HepG2 (cell line): ENCODE results near the gene PYY. TPM values are rescaled to one million over a fixed set of nuclear protein-coding genes. Genes with fewer than 3 reads are reported as not detected.

ENCODE experiments used
- ADNP ChIP-seq: sonication (generic); formaldehyde crosslinking; IDR thresholded peaks from 2 replicates; pipeline ENCODE4 v1.4.0; 2020; ENCODE audit warnings: missing genetic modification reagents
- CCAR2 ChIP-seq: fragments of 200-400 bp; formaldehyde crosslinking; optimal IDR thresholded peaks from 2 replicates; pipeline ENCODE3; 2018; ENCODE audit warnings: low read depth, mild to moderate bottlenecking, low read length, moderate library complexity
- CENPX ChIP-seq: sonication (generic); formaldehyde crosslinking; IDR thresholded peaks from 2 replicates; pipeline ENCODE4 v1.9.0; 2021; ENCODE audit warnings: mild to moderate bottlenecking, missing genetic modification reagents, moderate library complexity
- CHCHD3 ChIP-seq: sonication (generic); formaldehyde crosslinking; IDR thresholded peaks from 2 replicates; pipeline ENCODE4 v1.8.0; 2022; ENCODE audit warnings: mild to moderate bottlenecking, missing genetic modification reagents, moderate library complexity
- HNF1A ChIP-seq, 2 experiments: sonication (generic) in 1 of 2; formaldehyde crosslinking in 1 of 2; IDR thresholded peaks; 2 replicates each; pipeline versions ENCODE4 v1.4.0 to v1.6.1; 2016 to 2020; ENCODE audit warnings: borderline replicate concordance in 1 of 2, low read depth in 1 of 2, mild to moderate bottlenecking in 1 of 2, missing genetic modification reagents in 1 of 2
- HNF4G ChIP-seq, 2 experiments: sonication (generic) in 1 of 2; formaldehyde crosslinking in 1 of 2; IDR thresholded peaks; 2 replicates each; pipeline versions ENCODE4 v1.4.0 to v1.6.1; 2011 to 2020; ENCODE audit warnings: borderline replicate concordance in 2 of 2, low read depth in 2 of 2, mild to moderate bottlenecking in 2 of 2, low read length in 1 of 2, missing genetic modification reagents in 1 of 2, moderate library complexity in 1 of 2
- HNRNPK ChIP-seq: fragments of 200-400 bp; formaldehyde crosslinking; IDR thresholded peaks from 2 replicates; pipeline ENCODE4 v1.6.1; 2018; ENCODE audit warnings: low read length, low read depth, moderate library complexity, mild to moderate bottlenecking; ENCODE audit not compliant: poor library complexity, severe bottlenecking
- KDM4B ChIP-seq: sonication (generic); formaldehyde crosslinking; IDR thresholded peaks from 2 replicates; pipeline ENCODE4 v1.4.0; 2020; ENCODE audit warnings: missing genetic modification reagents
- KLF15 ChIP-seq: sonication (generic); formaldehyde crosslinking; IDR thresholded peaks from 2 replicates; pipeline ENCODE4 v1.8.1; 2023; ENCODE audit warnings: borderline replicate concordance, mild to moderate bottlenecking, inconsistent platforms, missing genetic modification reagents, mixed read lengths
- KMT2A ChIP-seq: sonication (generic); formaldehyde crosslinking; IDR thresholded peaks from 2 replicates; pipeline ENCODE4 v1.4.0; 2020; ENCODE audit warnings: missing genetic modification reagents
- MBD4 ChIP-seq: IDR thresholded peaks from 2 replicates; pipeline ENCODE4 v1.6.1; 2012; ENCODE audit warnings: low read length, inconsistent platforms, borderline replicate concordance
- NFRKB ChIP-seq: fragments of 450-650 bp; IDR thresholded peaks from 2 replicates; pipeline ENCODE4 v1.6.1; 2017
- NPAS2 ChIP-seq: sonication (generic); formaldehyde crosslinking; IDR thresholded peaks from 2 replicates; pipeline ENCODE4 v1.8.0; 2022; ENCODE audit warnings: mild to moderate bottlenecking, missing genetic modification reagents, borderline replicate concordance
- PHF21A ChIP-seq: sonication (generic); formaldehyde crosslinking; IDR thresholded peaks from 2 replicates; pipeline ENCODE4 v1.5.0; 2020; ENCODE audit warnings: mild to moderate bottlenecking, missing genetic modification reagents
- REL ChIP-seq: sonication (generic); formaldehyde crosslinking; conservative IDR thresholded peaks from 2 replicates; pipeline ENCODE4 v1.8.0; 2022; ENCODE audit warnings: mild to moderate bottlenecking, missing genetic modification reagents, moderate library complexity
- SMAD3 ChIP-seq: sonication (generic); formaldehyde crosslinking; IDR thresholded peaks from 2 replicates; pipeline ENCODE4 v1.4.0; 2020; ENCODE audit warnings: missing genetic modification reagents
- ZNF251 ChIP-seq: sonication (generic); formaldehyde crosslinking; IDR thresholded peaks from 2 replicates; pipeline ENCODE4 v1.9.0; 2021; ENCODE audit warnings: mild to moderate bottlenecking, missing genetic modification reagents
- ZNF256 ChIP-seq: sonication (generic); formaldehyde crosslinking; conservative IDR thresholded peaks from 2 replicates; pipeline ENCODE4 v1.4.0; 2020; ENCODE audit warnings: missing genetic modification reagents
- ZNF263 ChIP-seq: sonication (generic); formaldehyde crosslinking; IDR thresholded peaks from 2 replicates; pipeline ENCODE4 v1.4.0; 2020; ENCODE audit warnings: missing genetic modification reagents
- ZNF547 ChIP-seq: sonication (generic); formaldehyde crosslinking; IDR thresholded peaks from 2 replicates; pipeline ENCODE4 v1.5.1; 2020; ENCODE audit warnings: mild to moderate bottlenecking, missing genetic modification reagents
- polyA plus RNA-seq, 8 experiments: library from polyadenylated mRNA; depleted of rRNA in 3 of 8; stranded (reverse) in 7 of 8; unstranded in 1 of 8; fragments of >200 nt; fragmentation: Illumina TruSeq in 4 of 8; extraction: Trizol in 4 of 8; gene quantifications; 2 replicates each; pipeline versions ENCODE4 v1.2.1 to v1.2.3, GENCODE V29; 2011 to 2016; ENCODE audit warnings: low read depth in 4 of 8, missing spikeins in 1 of 8, mixed read lengths in 1 of 8; ENCODE audit not compliant: insufficient read depth in 1 of 8
- total RNA-seq, 5 experiments: library from RNA; depleted of rRNA; stranded (reverse); fragments of >200 nt; fragmentation: Illumina TruSeq; extraction: Trizol; gene quantifications; 2 replicates each; pipeline ENCODE4 v1.2.3, GENCODE V29; 2016; ENCODE audit warnings: low read depth in 1 of 5
- TF ChIP-seq, protein P1 (sequence below): fragments of 450-650 bp; IDR thresholded peaks from 2 replicates; pipeline ENCODE4 v1.6.1; 2016
- TF ChIP-seq, protein P2 (sequence below): IDR thresholded peaks from 2 replicates; pipeline ENCODE4 v1.6.1; 2016; ENCODE audit warnings: mild to moderate bottlenecking

The PYY gene
- total and polyA plus RNA-seq, 2 of the 13 experiments (the other 11 are each of a cell fraction or from before 2014, with no cell fraction given): 0.25 TPM; not detected in 1

- TF ChIP-seq KLF15 (CRISPR knock-in tag) (peak; percentile 35; the same call in 1 of the 2 replicates), NPAS2 (CRISPR knock-in tag) (no peak), HNF1A (IDR thresholded peaks at IDR 0.05; ENCODE audit: low read depth) (peak; percentile 96), HNF1A (CRISPR knock-in tag; IDR thresholded peaks at IDR 0.05; ENCODE audit: borderline replicate concordance) (peak; percentile 96), KMT2A (CRISPR knock-in tag) (no peak), CENPX (CRISPR knock-in tag) (no peak), ZNF547 (no peak; the same call in 1 of the 2 replicates), MBD4 (no peak), HNF4G (IDR thresholded peaks at IDR 0.05; ENCODE audit: borderline replicate concordance, low read depth, low read length) (no peak), HNF4G (CRISPR knock-in tag; IDR thresholded peaks at IDR 0.05; ENCODE audit: borderline replicate concordance, low read depth) (no peak), ZNF256 (CRISPR knock-in tag) (no peak), HNRNPK (no peak), REL (CRISPR knock-in tag) (no peak), ZNF251 (CRISPR knock-in tag) (no peak), CCAR2 (no peak), ZNF263 (CRISPR knock-in tag) (no peak), SMAD3 (CRISPR knock-in tag) (peak; percentile 69; the same call in 1 of the 2 replicates), ADNP (CRISPR knock-in tag) (no peak), KDM4B (CRISPR knock-in tag) (peak; percentile 23; the same call in 1 of the 2 replicates), CHCHD3 (CRISPR knock-in tag) (no peak), NFRKB (no peak), PHF21A (CRISPR knock-in tag) (peak; percentile 87)
- TF ChIP-seq, protein P1, sequence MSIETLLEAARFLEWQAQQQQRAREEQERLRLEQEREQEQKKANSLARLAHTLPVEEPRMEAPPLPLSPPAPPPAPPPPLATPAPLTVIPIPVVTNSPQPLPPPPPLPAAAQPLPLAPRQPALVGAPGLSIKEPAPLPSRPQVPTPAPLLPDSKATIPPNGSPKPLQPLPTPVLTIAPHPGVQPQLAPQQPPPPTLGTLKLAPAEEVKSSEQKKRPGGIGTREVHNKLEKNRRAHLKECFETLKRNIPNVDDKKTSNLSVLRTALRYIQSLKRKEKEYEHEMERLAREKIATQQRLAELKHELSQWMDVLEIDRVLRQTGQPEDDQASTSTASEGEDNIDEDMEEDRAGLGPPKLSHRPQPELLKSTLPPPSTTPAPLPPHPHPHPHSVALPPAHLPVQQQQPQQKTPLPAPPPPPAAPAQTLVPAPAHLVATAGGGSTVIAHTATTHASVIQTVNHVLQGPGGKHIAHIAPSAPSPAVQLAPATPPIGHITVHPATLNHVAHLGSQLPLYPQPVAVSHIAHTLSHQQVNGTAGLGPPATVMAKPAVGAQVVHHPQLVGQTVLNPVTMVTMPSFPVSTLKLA: no peak
- TF ChIP-seq, protein P2, sequence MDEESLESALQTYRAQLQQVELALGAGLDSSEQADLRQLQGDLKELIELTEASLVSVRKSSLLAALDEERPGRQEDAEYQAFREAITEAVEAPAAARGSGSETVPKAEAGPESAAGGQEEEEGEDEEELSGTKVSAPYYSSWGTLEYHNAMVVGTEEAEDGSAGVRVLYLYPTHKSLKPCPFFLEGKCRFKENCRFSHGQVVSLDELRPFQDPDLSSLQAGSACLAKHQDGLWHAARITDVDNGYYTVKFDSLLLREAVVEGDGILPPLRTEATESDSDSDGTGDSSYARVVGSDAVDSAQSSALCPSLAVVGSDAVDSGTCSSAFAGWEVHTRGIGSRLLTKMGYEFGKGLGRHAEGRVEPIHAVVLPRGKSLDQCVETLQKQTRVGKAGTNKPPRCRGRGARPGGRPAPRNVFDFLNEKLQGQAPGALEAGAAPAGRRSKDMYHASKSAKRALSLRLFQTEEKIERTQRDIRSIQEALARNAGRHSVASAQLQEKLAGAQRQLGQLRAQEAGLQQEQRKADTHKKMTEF: peak; percentile 53; the same call in 1 of the 2 replicates
These were observed 47.8 kb upstream of the PYY start (continued) for GRCh38 chr17:44001461-44001920.
